HG03565 (cell line): ENCODE data around the gene UTP14A.
A peak's percentile ranks its signal among the peaks of the same experiment; 100 is the strongest.

Experiments
- ATAC-seq: cut with Tn5 transposase; IDR thresholded peaks from one replicate; pipeline ENCODE4 v1.9.1; 2021; ENCODE audit warnings: mild to moderate bottlenecking, moderate library complexity; ENCODE audit not compliant: unreplicated experiment

UTP14A gene

GRCh38 chrX:129945131-129945530 is 39.2 kb downstream of the UTP14A start:
- no peak for ATAC-seq

GRCh38 chrX:129953334-129953648 is 47.3 kb downstream of the UTP14A start:
- no peak for ATAC-seq

- no peak for ATAC-seq
Measured at GRCh38 chrX:129953881-129954280, 47.9 kb downstream of the UTP14A start.

GRCh38 chrX:129954804-129955203 is 48.8 kb downstream of the UTP14A start:
- ATAC-seq, result no peak

DNA sequence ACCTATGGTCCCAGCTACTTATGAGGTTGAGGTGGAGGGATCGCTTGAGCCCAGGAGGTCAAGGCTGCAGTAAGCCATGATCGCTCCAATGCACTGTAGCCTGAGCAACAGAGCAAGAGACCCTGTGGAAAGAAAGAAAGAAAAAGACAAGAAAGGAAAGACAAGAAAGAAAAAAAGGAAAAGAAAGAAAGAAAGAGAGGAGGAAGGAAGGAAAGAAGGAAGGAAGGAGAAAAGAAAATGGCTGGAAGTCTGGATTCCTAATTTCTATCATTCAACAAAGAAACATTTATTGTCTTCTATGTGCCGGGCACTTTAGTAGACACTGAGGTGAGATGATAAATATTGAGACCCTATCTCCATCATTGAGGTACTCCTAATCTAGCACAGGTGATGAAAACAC is 49.7 kb downstream of the UTP14A start:
- ATAC-seq, result no peak

GRCh38 chrX:129956145-129956544 is 50.2 kb downstream of the UTP14A start:
- ATAC-seq, result no peak

- no peak for ATAC-seq
Measured at GRCh38 chrX:129956765-129957164, 50.8 kb downstream of the UTP14A start.

DNA sequence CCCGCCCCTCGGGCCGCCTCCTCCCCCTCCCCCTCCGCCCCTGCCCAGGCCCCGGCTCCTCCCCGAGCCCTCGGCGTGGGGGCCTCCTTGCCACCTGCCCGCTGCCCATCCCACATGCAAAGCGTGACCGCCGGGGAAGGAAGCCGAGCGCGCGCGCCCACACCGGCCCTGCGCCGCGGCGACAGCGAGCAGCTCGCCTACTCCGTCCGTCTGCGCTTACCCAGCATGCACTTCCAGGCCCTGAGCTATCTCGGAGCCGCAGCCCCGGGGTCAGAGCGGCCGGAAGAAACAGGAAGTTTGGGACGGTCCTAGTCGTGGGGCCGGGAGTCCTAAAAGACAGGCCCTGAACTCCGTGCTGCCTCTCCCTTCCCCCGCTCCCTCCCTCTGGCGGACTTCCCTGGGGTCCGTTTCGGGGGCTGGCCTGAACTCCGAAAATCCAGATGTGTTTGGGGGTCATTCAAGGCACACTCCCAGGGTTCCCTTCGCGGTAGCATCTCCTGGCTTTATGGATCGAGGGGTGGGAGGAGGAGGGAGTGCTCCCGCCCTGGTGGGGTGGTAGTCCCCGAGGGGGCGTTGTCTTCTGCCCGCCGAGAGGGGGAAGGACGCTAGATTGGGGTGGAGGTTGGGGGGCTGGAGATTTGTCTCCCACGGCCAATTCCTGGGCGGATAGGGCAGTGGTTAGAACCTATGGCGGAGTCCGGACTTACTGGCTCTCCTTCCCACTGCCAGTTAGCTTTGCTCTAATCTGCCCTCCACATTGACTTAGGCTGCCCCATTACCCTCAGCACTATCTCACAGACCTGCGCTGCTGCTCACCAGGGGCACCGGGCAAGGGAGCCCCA is 51.5 kb downstream of the UTP14A start:
- peak; percentile 67 for ATAC-seq

DNA sequence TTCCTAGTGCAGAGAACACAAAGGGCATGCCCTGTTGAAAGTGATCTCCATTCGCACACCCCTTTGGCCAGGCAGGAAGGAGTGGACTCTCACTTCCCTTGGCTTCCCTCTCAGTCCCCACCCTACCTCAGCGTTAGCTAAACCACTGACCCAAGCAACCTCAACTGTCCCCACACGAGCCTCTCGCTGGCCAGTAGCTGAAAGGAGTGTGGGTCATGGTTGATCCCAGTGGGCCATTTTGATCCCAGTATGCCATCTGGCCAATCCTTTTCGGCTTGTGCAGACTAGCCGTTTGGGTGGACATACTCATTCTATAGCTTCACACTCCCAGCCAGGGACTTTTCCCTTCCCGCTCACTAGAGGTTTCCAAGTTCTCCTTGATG is 52.1 kb downstream of the UTP14A start:
- ATAC-seq, result no peak

DNA sequence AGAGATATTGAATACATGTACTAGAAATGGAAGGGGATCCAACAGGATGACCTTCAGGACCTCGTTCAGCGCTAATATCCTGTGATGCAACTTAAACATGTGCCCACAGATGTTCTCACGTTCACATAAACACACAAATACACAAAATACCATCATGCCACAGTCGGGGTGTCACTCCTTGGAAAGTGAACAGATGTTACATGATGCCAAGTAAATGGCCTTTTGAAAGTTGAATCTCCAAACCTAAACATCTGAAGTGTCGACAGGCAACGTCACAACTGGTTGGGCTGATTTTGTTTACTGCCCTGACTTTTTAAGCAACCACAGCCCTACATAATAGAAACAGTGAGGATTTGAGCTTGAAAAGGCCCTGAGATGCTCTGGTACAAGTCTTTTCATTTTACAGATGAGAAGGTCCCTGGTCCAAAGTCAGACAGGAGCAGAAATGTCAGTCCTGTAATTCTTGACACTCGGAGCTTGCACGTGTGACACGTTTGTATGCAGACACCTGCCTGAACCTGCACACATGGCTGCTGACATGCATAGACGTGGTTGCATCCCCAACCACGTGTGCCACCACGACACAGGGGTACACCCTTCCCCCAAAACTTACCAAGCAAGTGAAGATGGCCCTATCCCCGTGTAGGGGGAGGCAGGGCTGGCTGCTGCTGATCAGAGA is 53.0 kb downstream of the UTP14A start:
- no peak for ATAC-seq

DNA sequence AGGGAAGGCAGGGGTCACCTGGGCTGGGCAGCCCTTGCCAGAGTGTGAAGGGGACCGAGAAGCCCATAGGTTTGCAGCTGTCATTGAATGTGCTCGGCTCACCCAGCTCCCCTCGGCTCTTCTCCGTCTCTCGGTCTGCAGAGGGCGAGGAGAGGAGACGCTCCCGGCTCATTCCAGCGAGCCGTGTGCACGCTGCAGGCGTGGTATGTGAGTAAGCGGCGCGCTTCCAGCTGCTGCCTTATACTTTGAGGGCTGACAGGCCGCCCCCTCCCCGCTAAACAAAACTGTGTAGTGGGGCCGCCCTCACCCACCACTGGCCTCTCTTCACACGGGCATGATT is 53.5 kb downstream of the UTP14A start:
- no peak for ATAC-seq

DNA sequence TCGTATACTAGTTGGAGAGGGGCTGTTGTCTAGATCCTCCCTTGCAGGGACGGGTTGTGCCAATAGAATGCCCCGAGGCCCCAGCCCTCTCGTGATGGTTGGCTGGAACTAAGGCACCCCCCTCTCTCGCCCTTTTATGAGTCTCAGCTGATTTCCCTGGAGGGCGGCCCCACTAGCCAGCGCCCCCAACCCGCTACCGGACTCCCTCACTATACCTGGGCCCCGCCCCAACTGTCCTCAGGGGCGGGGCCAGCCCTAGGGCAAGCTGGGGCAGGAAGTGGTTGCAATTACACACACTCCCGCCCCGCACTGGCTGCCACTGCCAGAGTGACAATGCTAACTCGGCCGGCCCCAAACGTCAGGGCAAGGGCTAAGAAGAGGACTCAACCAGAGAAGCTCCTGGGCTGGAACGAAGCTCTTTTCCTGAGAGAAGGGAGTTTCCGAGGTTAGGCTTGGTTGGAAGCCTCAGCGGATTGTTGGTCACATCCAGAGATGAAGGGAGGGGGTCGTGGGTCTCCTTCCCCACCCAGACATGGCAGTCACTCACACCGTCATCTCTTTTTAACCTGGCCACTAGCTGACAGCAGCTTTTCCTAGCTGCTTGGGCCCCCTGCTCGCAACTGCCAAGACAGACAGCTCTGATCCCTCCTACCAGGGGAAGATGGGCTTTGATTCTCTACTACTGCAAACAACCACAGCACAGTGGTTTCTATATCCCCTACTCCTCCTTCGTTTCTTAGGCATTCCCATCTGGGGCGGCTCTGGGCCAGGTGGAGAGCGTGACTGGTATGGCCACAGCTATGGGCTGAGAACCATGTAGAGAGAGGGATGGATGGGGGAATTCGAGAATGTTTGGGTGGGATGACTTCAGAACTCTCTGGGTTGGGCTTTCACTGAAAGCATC is 55.5 kb downstream of the UTP14A start:
- peak; percentile 79 for ATAC-seq

GRCh38 chrX:129963729-129964128 is 57.8 kb downstream of the UTP14A start:
- no peak for ATAC-seq

DNA sequence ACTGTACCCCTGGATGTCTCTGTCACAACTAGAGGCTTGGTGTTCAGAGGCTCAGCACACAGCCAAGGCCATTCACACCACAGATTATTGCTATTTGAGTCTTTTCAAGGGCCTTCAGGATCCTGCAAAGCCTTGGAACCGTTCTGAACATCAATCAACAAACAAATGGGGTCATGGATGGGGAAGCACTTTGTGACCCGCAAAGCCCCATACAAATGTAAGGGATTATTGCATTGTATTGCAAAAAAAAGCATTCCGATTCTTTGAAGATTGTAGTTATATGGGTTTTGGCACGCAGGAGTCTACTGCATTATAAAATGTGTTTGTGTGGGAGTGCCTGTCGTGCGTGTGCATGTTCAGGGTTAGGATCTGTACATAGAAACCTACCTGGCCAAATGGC is 59.2 kb downstream of the UTP14A start:
- no peak for ATAC-seq

DNA sequence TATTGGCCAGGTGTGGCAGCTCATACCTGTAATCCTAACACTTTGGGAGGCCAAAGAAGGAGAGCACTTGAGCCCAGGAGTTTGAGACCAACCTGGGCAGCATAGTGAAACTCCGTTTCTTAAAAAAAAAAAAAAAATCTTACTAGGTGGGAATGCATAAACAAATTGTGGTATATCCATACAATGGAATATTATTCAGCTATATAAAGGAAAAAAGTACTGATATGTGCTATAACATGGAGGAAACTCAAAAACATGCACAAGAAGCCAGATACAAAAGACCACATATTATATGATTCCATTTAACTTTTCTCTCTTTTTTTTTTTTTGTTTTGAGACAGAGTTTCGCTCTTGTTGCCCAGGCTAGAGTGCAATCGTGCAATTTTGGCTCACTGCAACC is 63.0 kb downstream of the UTP14A start:
- no peak for ATAC-seq

DNA sequence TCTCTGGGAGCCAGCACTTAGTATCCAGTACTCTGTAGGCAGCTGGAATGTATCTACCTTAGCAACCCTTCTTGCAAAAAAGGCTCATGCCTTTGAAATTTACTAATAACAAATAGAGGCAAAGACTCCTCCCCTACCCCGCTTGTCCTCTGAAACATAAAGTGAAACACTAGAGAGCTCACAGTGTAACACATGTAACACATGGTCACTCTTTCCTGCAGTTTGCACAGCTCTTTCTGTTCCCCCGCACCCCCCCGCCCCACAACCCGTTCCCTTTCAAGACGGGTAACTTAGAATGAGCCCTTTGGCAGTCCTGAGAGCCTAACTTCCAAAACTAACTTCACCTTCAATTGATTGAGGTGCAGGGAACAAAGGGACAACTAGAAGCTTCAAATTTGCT is 70.5 kb downstream of the UTP14A start:
- ATAC-seq, result no peak
